ENCODE data around the gene ADGRG3. TPM values are rescaled to one million over a fixed set of nuclear protein-coding genes. Genes with fewer than 3 reads are reported as not detected.

Gene ADGRG3
- total RNA-seq, 4 donors from 2014 or later = 2.3 to 17.7 (median 4.4) TPM

DNA sequence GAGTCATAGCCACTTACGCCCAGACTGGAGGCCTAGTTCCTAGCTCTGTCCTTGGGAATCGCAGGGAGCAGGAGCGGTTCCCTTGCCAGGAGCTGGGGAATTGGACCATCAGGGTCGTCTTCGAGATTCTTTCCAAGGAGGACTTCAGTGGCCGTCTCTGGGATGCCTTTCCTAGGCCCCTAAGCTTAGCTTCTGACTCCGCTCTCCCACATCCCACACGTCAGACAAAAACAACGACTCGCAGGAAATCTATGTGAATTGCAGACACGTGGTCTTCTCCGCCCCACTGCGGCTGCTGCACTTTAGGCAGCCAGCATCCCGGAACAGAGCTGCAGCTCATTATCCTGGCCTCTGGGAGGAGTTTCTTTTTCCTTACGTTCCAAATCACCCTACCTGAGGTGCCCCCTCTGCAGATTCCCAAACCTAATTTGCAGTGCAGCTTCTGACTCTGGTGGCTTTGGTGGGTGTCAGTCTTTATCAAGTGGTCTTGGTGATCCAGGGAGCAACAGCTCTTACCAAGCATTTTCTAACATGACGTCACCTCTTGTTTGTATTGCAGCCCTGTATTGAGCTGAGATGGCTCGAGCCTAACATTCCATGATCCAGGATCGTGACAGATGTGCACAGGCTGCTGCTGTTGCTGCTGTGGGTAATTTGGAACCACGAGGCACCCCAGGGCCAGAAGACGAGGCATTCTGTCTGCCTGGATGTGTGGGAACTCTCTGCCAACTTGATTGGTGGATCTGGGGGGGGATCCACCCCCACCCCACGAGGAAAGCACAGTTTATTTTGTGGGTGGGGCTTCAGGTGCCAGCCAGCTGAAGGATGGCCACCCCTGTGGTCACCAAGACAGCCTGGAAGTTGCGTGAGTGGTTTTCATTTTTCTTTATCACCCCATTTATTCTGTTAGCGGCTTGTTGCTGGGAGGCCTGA lies 68.6 kb downstream of the ADGRG3 start:
- TF ChIP-seq, protein P1, sequence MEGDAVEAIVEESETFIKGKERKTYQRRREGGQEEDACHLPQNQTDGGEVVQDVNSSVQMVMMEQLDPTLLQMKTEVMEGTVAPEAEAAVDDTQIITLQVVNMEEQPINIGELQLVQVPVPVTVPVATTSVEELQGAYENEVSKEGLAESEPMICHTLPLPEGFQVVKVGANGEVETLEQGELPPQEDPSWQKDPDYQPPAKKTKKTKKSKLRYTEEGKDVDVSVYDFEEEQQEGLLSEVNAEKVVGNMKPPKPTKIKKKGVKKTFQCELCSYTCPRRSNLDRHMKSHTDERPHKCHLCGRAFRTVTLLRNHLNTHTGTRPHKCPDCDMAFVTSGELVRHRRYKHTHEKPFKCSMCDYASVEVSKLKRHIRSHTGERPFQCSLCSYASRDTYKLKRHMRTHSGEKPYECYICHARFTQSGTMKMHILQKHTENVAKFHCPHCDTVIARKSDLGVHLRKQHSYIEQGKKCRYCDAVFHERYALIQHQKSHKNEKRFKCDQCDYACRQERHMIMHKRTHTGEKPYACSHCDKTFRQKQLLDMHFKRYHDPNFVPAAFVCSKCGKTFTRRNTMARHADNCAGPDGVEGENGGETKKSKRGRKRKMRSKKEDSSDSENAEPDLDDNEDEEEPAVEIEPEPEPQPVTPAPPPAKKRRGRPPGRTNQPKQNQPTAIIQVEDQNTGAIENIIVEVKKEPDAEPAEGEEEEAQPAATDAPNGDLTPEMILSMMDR (IDR thresholded peaks at IDR 0.05) = peak in 1 of 3 donors; percentile 8
- ATAC-seq (ENCODE audit: low FRiP score) = peak; percentile 12
- no peak for DNase-seq (ENCODE audit: low spot score)

DNA sequence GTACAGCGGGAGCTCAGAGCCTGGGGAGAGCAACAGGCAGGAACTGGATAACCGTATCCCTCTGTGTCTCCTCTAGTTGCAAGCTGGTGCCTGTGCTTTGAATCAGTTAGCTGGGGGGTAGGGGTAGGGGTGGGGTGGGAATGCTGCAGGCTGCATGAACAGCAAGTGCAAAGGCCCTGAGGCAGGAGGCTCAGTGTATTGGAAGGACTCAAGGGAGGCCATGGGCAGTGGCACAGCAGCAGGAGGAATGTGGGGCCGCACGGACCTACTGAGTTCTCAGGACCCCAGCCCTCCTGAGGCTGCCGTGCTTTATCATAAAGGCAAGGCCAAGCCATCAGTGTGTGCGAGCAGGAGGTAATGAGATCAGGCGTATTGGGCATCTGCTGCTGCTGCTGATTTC lies 70.7 kb downstream of the ADGRG3 start:
- DNase-seq (ENCODE audit: low spot score) = no peak
- ATAC-seq (ENCODE audit: low FRiP score) = no peak
- TF ChIP-seq, protein P1 (IDR thresholded peaks at IDR 0.05) = no peak

Other genes starting within 250 kb of the ADGRG3 start
- gene CIAPIN1, start 220.9 kb upstream of the ADGRG3 start, total RNA-seq = 10 to 100 TPM; 26.4 to 37.2 (median 32.4) TPM
- 10 to 100 TPM; 30.6 to 60.5 (median 44.7) TPM for gene COQ9, start 220.8 kb upstream of the ADGRG3 start, total RNA-seq
- 10 to 100 TPM; 82.4 to 89.4 (median 85.4) TPM for gene POLR2C, start 205.6 kb upstream of the ADGRG3 start, total RNA-seq
- 10 to 100 TPM in 3 of 4 donors, 1 to 10 TPM in 1; 5.9 to 36.3 (median 12.9) TPM for gene DOK4, start 181.8 kb upstream of the ADGRG3 start, total RNA-seq
- gene CCDC102A, start 131.7 kb upstream of the ADGRG3 start, total RNA-seq = 1 to 10 TPM; 3.5 to 9.8 (median 7.8) TPM
- under 1 TPM in 2 of 4 donors, not detected in 2; 0.31 to 0.37 TPM for gene ADGRG5, start 125.7 kb upstream of the ADGRG3 start, total RNA-seq
- 10 to 100 TPM; 15.3 to 99.1 (median 70.5) TPM for gene ADGRG1, start 39.7 kb upstream of the ADGRG3 start, total RNA-seq
- gene DRC7, start 26.5 kb downstream of the ADGRG3 start, total RNA-seq = under 1 TPM in 1 of 4 donors, not detected in 3; 0.65 TPM
- 10 to 100 TPM in 3 of 4 donors, 1 to 10 TPM in 1; 8.7 to 23.5 (median 14.1) TPM for gene KATNB1, start 67.5 kb downstream of the ADGRG3 start, total RNA-seq
- 10 to 100 TPM; 41.5 to 96.9 (median 58.9) TPM for gene KIFC3, start 134.2 kb downstream of the ADGRG3 start, total RNA-seq